ENCODE data around the gene DSTYK. TPM values are rescaled to one million over a fixed set of nuclear protein-coding genes. Genes with fewer than 3 reads are reported as not detected.
A peak's percentile ranks its signal among the peaks of the same experiment; 100 is the strongest.

DSTYK gene
- polyA plus RNA-seq, 1 donor from 2014 or later, result 6.1 TPM

- H3K27ac Mint-ChIP-seq, result peak overlapping the region in 2 of 3 donors; percentile 73 to 77
- H3K4me1 Mint-ChIP-seq, result peaks cover 27 to 37% (median 35%) of the 10 kb centered on the region in 3 donors
- no peaks in the 10 kb centered on the region for H3K9me3 Mint-ChIP-seq
- H3K36me3 Mint-ChIP-seq, result peaks cover 2% of the 10 kb centered on the region
- H3K27me3 Mint-ChIP-seq, result no peaks in the 10 kb centered on the region
- peak overlapping the region; percentile 17 to 88 (median 74) for H3K4me3 Mint-ChIP-seq
Measured at GRCh38 chr1:205124726-205125125, 86.8 kb downstream of the DSTYK start.

- H3K4me1 Mint-ChIP-seq, result peaks cover 35 to 46% (median 39%) of the 10 kb centered on the region in 3 donors
- H3K4me3 Mint-ChIP-seq, result peak overlapping the region; percentile 94 to 100 (median 98)
- H3K27me3 Mint-ChIP-seq, result no peaks in the 10 kb centered on the region
- H3K36me3 Mint-ChIP-seq, result no peaks in the 10 kb centered on the region
- H3K27ac Mint-ChIP-seq, result peak overlapping the region; percentile 97 to 100 (median 100)
- no peaks in the 10 kb centered on the region for H3K9me3 Mint-ChIP-seq
Measured at GRCh38 chr1:205122489-205122882, 89.0 kb downstream of the DSTYK start.

- H3K9me3 Mint-ChIP-seq, result no peaks in the 10 kb centered on the region
- H3K4me1 Mint-ChIP-seq, result peaks cover 35 to 46% (median 39%) of the 10 kb centered on the region in 3 donors
- peak within 1 kb of the TSS; percentile 94 to 100 (median 98) for H3K4me3 Mint-ChIP-seq
- peak within 1 kb of the TSS; percentile 97 to 100 (median 100) for H3K27ac Mint-ChIP-seq
- H3K36me3 Mint-ChIP-seq, result no peaks in the 10 kb centered on the region
- no peaks in the 10 kb centered on the region for H3K27me3 Mint-ChIP-seq
Measured at GRCh38 chr1:205121660-205122488, 89.6 kb downstream of the DSTYK start, which contains the start of gene RBBP5. RBBP5 (minus strand) TSS chr1:205121978; CDS start chr1:205121873, 105 bp downstream.

- H3K9me3 Mint-ChIP-seq, result no peaks in the 10 kb centered on the region
- H3K4me1 Mint-ChIP-seq, result peaks cover 33 to 39% (median 35%) of the 10 kb centered on the region in 3 donors
- peaks cover 2% of the 10 kb centered on the region for H3K36me3 Mint-ChIP-seq
- H3K27me3 Mint-ChIP-seq, result no peaks in the 10 kb centered on the region
- no peak overlapping the region for H3K27ac Mint-ChIP-seq
- peak overlapping the region in 1 of 4 donors; percentile 94 for H3K4me3 Mint-ChIP-seq
Measured at GRCh38 chr1:205118752-205119151, 92.8 kb downstream of the DSTYK start.

GRCh38 chr1:205111354-205111753 is 100.1 kb downstream of the DSTYK start:
- Mint-ChIP-seq H3K36me3 (peaks cover 11% of the 10 kb centered on the region), H3K4me1 (peaks cover 19 to 25% (median 20%) of the 10 kb centered on the region in 3 donors), H3K9me3 (no peaks in the 10 kb centered on the region), H3K27me3 (no peaks in the 10 kb centered on the region), H3K27ac (no peak overlapping the region), H3K4me3 (no peak overlapping the region)

- H3K36me3 Mint-ChIP-seq, result peaks cover 9% of the 10 kb centered on the region
- H3K9me3 Mint-ChIP-seq, result no peaks in the 10 kb centered on the region
- H3K4me1 Mint-ChIP-seq, result peaks cover 14 to 25% (median 18%) of the 10 kb centered on the region in 3 donors
- H3K27me3 Mint-ChIP-seq, result no peaks in the 10 kb centered on the region
- no peak overlapping the region for H3K27ac Mint-ChIP-seq
- no peak overlapping the region for H3K4me3 Mint-ChIP-seq
Measured at GRCh38 chr1:205109711-205110110, 101.8 kb downstream of the DSTYK start.

- peaks cover 9% of the 10 kb centered on the region for H3K36me3 Mint-ChIP-seq
Measured at GRCh38 chr1:205109269-205109668, 102.2 kb downstream of the DSTYK start.

GRCh38 chr1:205108464-205108863 is 103.0 kb downstream of the DSTYK start:
- H3K9me3 Mint-ChIP-seq, result no peaks in the 10 kb centered on the region
- H3K36me3 Mint-ChIP-seq, result peaks cover 9% of the 10 kb centered on the region
- peaks cover 14 to 25% (median 18%) of the 10 kb centered on the region in 3 donors for H3K4me1 Mint-ChIP-seq
- peak overlapping the region in 1 of 3 donors; percentile 36 for H3K27ac Mint-ChIP-seq
- no peaks in the 10 kb centered on the region for H3K27me3 Mint-ChIP-seq
- H3K4me3 Mint-ChIP-seq, result no peak overlapping the region

More at GRCh38 chr1:205109269-205109668, 102.2 kb downstream of the DSTYK start:
- no peak overlapping the region for H3K27ac Mint-ChIP-seq
- H3K27me3 Mint-ChIP-seq, result no peaks in the 10 kb centered on the region
- H3K9me3 Mint-ChIP-seq, result no peaks in the 10 kb centered on the region
- H3K4me1 Mint-ChIP-seq, result peaks cover 14 to 25% (median 18%) of the 10 kb centered on the region in 3 donors
- no peak overlapping the region for H3K4me3 Mint-ChIP-seq

GRCh38 chr1:205107327-205107726 is 104.2 kb downstream of the DSTYK start:
- Mint-ChIP-seq H3K4me3 (no peak overlapping the region), H3K27me3 (no peaks in the 10 kb centered on the region), H3K36me3 (peaks cover 6% of the 10 kb centered on the region), H3K27ac (no peak overlapping the region), H3K4me1 (peaks cover 11 to 22% (median 15%) of the 10 kb centered on the region in 3 donors), H3K9me3 (no peaks in the 10 kb centered on the region)

- Mint-ChIP-seq H3K4me3 (no peak overlapping the region), H3K36me3 (peaks cover 6% of the 10 kb centered on the region), H3K4me1 (peaks cover 0 to 9% (median 2%) of the 10 kb centered on the region in 3 donors), H3K9me3 (no peaks in the 10 kb centered on the region), H3K27me3 (no peaks in the 10 kb centered on the region), H3K27ac (peak overlapping the region in 1 of 3 donors; percentile 36)
Measured at GRCh38 chr1:205102404-205102803, 109.1 kb downstream of the DSTYK start.

- Mint-ChIP-seq H3K27me3 (no peaks in the 10 kb centered on the region), H3K36me3 (peaks cover 10% of the 10 kb centered on the region), H3K27ac (peak overlapping the region in 1 of 3 donors; percentile 10), H3K4me3 (peak overlapping the region in 1 of 4 donors; percentile 28), H3K9me3 (no peaks in the 10 kb centered on the region), H3K4me1 (no peaks in the 10 kb centered on the region)
Measured at GRCh38 chr1:205098242-205098641, 113.3 kb downstream of the DSTYK start.

GRCh38 chr1:205095422-205095821 is 116.1 kb downstream of the DSTYK start:
- no peak overlapping the region for H3K27ac Mint-ChIP-seq
- H3K4me3 Mint-ChIP-seq, result no peak overlapping the region
- peaks cover 5% of the 10 kb centered on the region for H3K36me3 Mint-ChIP-seq
- H3K9me3 Mint-ChIP-seq, result no peaks in the 10 kb centered on the region
- no peaks in the 10 kb centered on the region for H3K27me3 Mint-ChIP-seq
- H3K4me1 Mint-ChIP-seq, result no peaks in the 10 kb centered on the region

Other genes with a start within 250 kb of the DSTYK start
- gene CNTN2, start 168.5 kb downstream of the DSTYK start, polyA plus RNA-seq, result not detected
- 0.83 TPM for gene TMEM81, start 127.2 kb downstream of the DSTYK start, polyA plus RNA-seq
- 19.0 TPM for gene RBBP5, start 89.7 kb downstream of the DSTYK start, polyA plus RNA-seq
- 0.11 TPM for gene TMCC2, start 16.2 kb upstream of the DSTYK start, polyA plus RNA-seq
- gene NUAK2, start 110.0 kb upstream of the DSTYK start, polyA plus RNA-seq, result 91.9 TPM
- 0.20 TPM for gene KLHDC8A, start 145.2 kb upstream of the DSTYK start, polyA plus RNA-seq
- not detected for gene LEMD1, start 210.4 kb upstream of the DSTYK start, polyA plus RNA-seq
- gene BLACAT1, start 244.3 kb upstream of the DSTYK start, polyA plus RNA-seq, result not detected